SK-N-SH (cell line): ENCODE data around the gene SLC10A2. TPM values are rescaled to one million over a fixed set of nuclear protein-coding genes. Genes with fewer than 3 reads are reported as not detected.

Experiments used
- CTCF ChIA-PET: fragments of 300-600, 350-600 bp; formaldehyde crosslinking; extraction: SDS; loops from one replicate; lab custom pipeline; 2021; lab: Yijun Ruan, JAX
- POLR2A ChIA-PET: fragments of 350-600 bp; sonication (Branson Sonifier 250); formaldehyde crosslinking; extraction: SDS; loops from one replicate; lab custom pipeline; 2020; ENCODE audit warnings: antibody characterized with exemption, inconsistent platforms; lab: Yijun Ruan, JAX
- DNase-seq: peaks from one replicate; pipeline ENCODE4 v3.0.0; 2012
- H2AFZ ChIP-seq: fragments of 200-600 bp; sonication (generic); 2 replicates; pipeline ENCODE4 v1.8.1; 2016; ENCODE audit warnings: antibody characterized with exemption, mild to moderate bottlenecking, low read depth
- H3F3A ChIP-seq: fragments of 200-600 bp; sonication (generic); replicated peaks from 2 replicates; pipeline ENCODE3; 2016; ENCODE audit warnings: antibody characterized with exemption, mild to moderate bottlenecking; ENCODE audit not compliant: insufficient read depth
- H3K27ac ChIP-seq, 2 experiments: fragments of 200-500 bp in 1 of 2; fragments of 200-600 bp in 1 of 2; sonication (Bioruptor generic) in 1 of 2; sonication (generic), shearing (Covaris generic) in 1 of 2; 2 replicates each; pipeline versions ENCODE4 v1.5.1 to v1.6.1; 2014 to 2016; ENCODE audit warnings: low read depth in 2 of 2, inconsistent platforms in 1 of 2, low read length in 1 of 2, mild to moderate bottlenecking in 1 of 2, mixed read lengths in 1 of 2
- H3K27me3 ChIP-seq: fragments of 200-600 bp; sonication (generic), shearing (Covaris generic); 2 replicates; pipeline ENCODE4 v1.6.1; 2016; ENCODE audit warnings: mixed run types; ENCODE audit not compliant: insufficient read depth
- H3K36me3 ChIP-seq, 2 experiments: fragments of 200-500 bp in 1 of 2; fragments of 200-600 bp in 1 of 2; sonication (Bioruptor generic) in 1 of 2; sonication (generic) in 1 of 2; replicated peaks in 1 of 2; 2 replicates each; pipeline versions ENCODE3 to v1.5.1; 2014 to 2016; ENCODE audit warnings: low read length in 1 of 2, mild to moderate bottlenecking in 1 of 2; ENCODE audit not compliant: insufficient read depth in 2 of 2, control insufficient read depth in 1 of 2
- H3K4me1 ChIP-seq, 2 experiments: fragments of 200-500 bp in 1 of 2; fragments of 200-600 bp in 1 of 2; sonication (Bioruptor generic) in 1 of 2; sonication (generic), shearing (Covaris generic) in 1 of 2; 2 replicates each; pipeline versions ENCODE4 v1.5.1 to v1.6.1; 2014 to 2016; ENCODE audit warnings: low read depth in 1 of 2, low read length in 1 of 2, mixed run types in 1 of 2; ENCODE audit not compliant: insufficient read depth in 2 of 2, control insufficient read depth in 1 of 2
- H3K4me2 ChIP-seq: fragments of 200-600 bp; sonication (generic), shearing (Covaris generic); 2 replicates; pipeline ENCODE4 v1.6.1; 2017; ENCODE audit warnings: mixed run types
- H3K4me3 ChIP-seq, 2 experiments: fragments of 200-500 bp in 1 of 2; fragments of 200-600 bp in 1 of 2; sonication (Bioruptor generic) in 1 of 2; sonication (generic), shearing (Covaris generic) in 1 of 2; 2 replicates each; pipeline versions ENCODE4 v1.5.1 to v1.8.1; 2014 to 2016; ENCODE audit warnings: low read depth in 2 of 2, inconsistent platforms in 1 of 2, low read length in 1 of 2, mild to moderate bottlenecking in 1 of 2, mixed read lengths in 1 of 2, moderate library complexity in 1 of 2
- H3K79me2 ChIP-seq: fragments of 200-600 bp; sonication (generic); 2 replicates; pipeline ENCODE4 v1.8.1; 2017; ENCODE audit warnings: mild to moderate bottlenecking; ENCODE audit not compliant: insufficient read depth
- H3K9ac ChIP-seq: fragments of 200-600 bp; sonication (generic); 2 replicates; pipeline ENCODE4 v1.6.1; 2017; ENCODE audit warnings: mixed run types
- H3K9me2 ChIP-seq: fragments of 200-600 bp; sonication (generic); 2 replicates; pipeline ENCODE4 v1.6.1; 2017; ENCODE audit warnings: mixed run types
- H3K9me3 ChIP-seq: fragments of 200-600 bp; sonication (generic); 2 replicates; pipeline ENCODE4 v1.6.1; 2017; ENCODE audit warnings: mixed run types, mild to moderate bottlenecking, moderate library complexity
- H4K20me1 ChIP-seq: fragments of 200-600 bp; sonication (generic); 2 replicates; pipeline ENCODE4 v1.6.1; 2017; ENCODE audit warnings: mild to moderate bottlenecking, mixed run types; ENCODE audit not compliant: insufficient read depth
- CHD2 ChIP-seq: fragments of 150-350 bp; IDR thresholded peaks from 2 replicates; pipeline ENCODE4 v1.6.1; 2018; ENCODE audit warnings: low read length; ENCODE audit not compliant: partially characterized antibody
- CTCF ChIP-seq: fragments of 200-600 bp; sonication (generic); IDR thresholded peaks from 2 replicates; pipeline ENCODE4 v1.6.1; 2017; ENCODE audit warnings: antibody characterized with exemption, mild to moderate bottlenecking, moderate library complexity
- ELF1 ChIP-seq: IDR thresholded peaks from 2 replicates; pipeline ENCODE4 v1.4.0; 2012
- EP300 ChIP-seq, 2 experiments: IDR thresholded peaks; 2 replicates each; pipeline versions ENCODE4 v1.4.0 to v1.6.1; 2012; ENCODE audit warnings: borderline replicate concordance in 1 of 2, low read depth in 1 of 2, low read length in 1 of 2
- EZH2phosphoT487 ChIP-seq: fragments of 200-600 bp; sonication (generic); IDR thresholded peaks from 2 replicates; pipeline ENCODE4 v1.6.1; 2017; ENCODE audit warnings: low read depth, mixed run types, mild to moderate bottlenecking, antibody characterized with exemption, moderate library complexity, borderline replicate concordance
- FOSL2 ChIP-seq: IDR thresholded peaks from 2 replicates; pipeline ENCODE4 v1.4.0; 2012; ENCODE audit warnings: low read depth, mild to moderate bottlenecking, moderate library complexity, borderline replicate concordance
- FOXJ3 ChIP-seq: sonication (generic); formaldehyde crosslinking; IDR thresholded peaks from 2 replicates; pipeline ENCODE4 v1.5.1; 2020; ENCODE audit warnings: mild to moderate bottlenecking, missing genetic modification reagents
- MAX ChIP-seq: IDR thresholded peaks from 2 replicates; pipeline ENCODE4 v1.4.0; 2012; ENCODE audit warnings: low read depth
- NFIC ChIP-seq: IDR thresholded peaks from 2 replicates; pipeline ENCODE4 v1.4.0; 2012; ENCODE audit warnings: borderline replicate concordance
- POLR2AphosphoS5 ChIP-seq: IDR thresholded peaks from 2 replicates; pipeline ENCODE4 v1.6.1; 2012; ENCODE audit warnings: low read depth, low read length
- RAD21 ChIP-seq: IDR thresholded peaks from 2 replicates; pipeline ENCODE4 v1.6.1; 2012; ENCODE audit warnings: mild to moderate bottlenecking, low read length
- REST ChIP-seq: IDR thresholded peaks from 2 replicates; pipeline ENCODE4 v1.6.1; 2012; ENCODE audit warnings: mild to moderate bottlenecking, low read depth, low read length, moderate library complexity
- SMC3 ChIP-seq: IDR thresholded peaks from 2 replicates; pipeline ENCODE4 v1.6.1; 2012; ENCODE audit warnings: low read depth, low read length, improper control_type of control experiment
- WGBS: methylation state at CpG from one replicate; pipeline ENCODE4 v1.1.6; 2017; ENCODE audit warnings: low lambda C conversion rate; 5-methylcytosine and 5-hydroxymethylcytosine counted together
- polyA plus RNA-seq, 3 experiments: library from polyadenylated mRNA; depleted of rRNA; stranded (reverse); fragments of >200 nt; gene quantifications; 2 replicates each; pipeline ENCODE4 v1.2.3, GENCODE V29; 2012

Gene SLC10A2
- polyA plus RNA-seq, 1 of the 3 experiments (the other 2 are of a cell fraction), result not detected

GRCh38 chr13:103087275-103087674 lies 21.1 kb upstream of the SLC10A2 start:
- H3K9ac ChIP-seq, result no peak overlapping the region
- H3K27ac ChIP-seq, result no peak overlapping the region
- TF ChIP-seq ELF1 (no peak), RAD21 (no peak), NFIC (no peak), EZH2phosphoT487 (no peak), FOSL2 (no peak), CTCF (no peak)
- no peaks in the 10 kb centered on the region for H3K9me2 ChIP-seq
- no peaks in the 10 kb centered on the region for H3K79me2 ChIP-seq
- H3F3A ChIP-seq, result no peaks in the 10 kb centered on the region
- H2AFZ ChIP-seq, result no peak overlapping the region
- no peaks in the 10 kb centered on the region for H4K20me1 ChIP-seq
- H3K9me3 ChIP-seq, result no peaks in the 10 kb centered on the region
- no peak for DNase-seq
- no peaks in the 10 kb centered on the region for H3K36me3 ChIP-seq
- POLR2A ChIA-PET, result no interaction called here
- WGBS, result 12% methylated on average over 3 of the region's 3 CpGs
- no peak overlapping the region for H3K4me2 ChIP-seq
- no peaks in the 10 kb centered on the region for H3K27me3 ChIP-seq
- H3K4me3 ChIP-seq, result no peak overlapping the region
- H3K4me1 ChIP-seq, result no peaks in the 10 kb centered on the region
- CTCF ChIA-PET, result no interaction called here

GRCh38 chr13:103081435-103081834 lies 15.2 kb upstream of the SLC10A2 start:
- Histone ChIP-seq H3K4me2 (no peak overlapping the region), H3K79me2 (no peaks in the 10 kb centered on the region), H3F3A (no peaks in the 10 kb centered on the region), H3K36me3 (no peaks in the 10 kb centered on the region), H3K27ac (no peak overlapping the region), H4K20me1 (no peaks in the 10 kb centered on the region), H3K9me3 (no peaks in the 10 kb centered on the region), H3K9me2 (no peaks in the 10 kb centered on the region), H3K4me3 (no peak overlapping the region), H2AFZ (no peak overlapping the region), H3K27me3 (no peaks in the 10 kb centered on the region), H3K9ac (no peak overlapping the region), H3K4me1 (no peaks in the 10 kb centered on the region)
- TF ChIP-seq SMC3 (no peak), FOXJ3 (CRISPR knock-in tag) (no peak), CHD2 (no peak), REST (no peak), ELF1 (no peak), POLR2AphosphoS5 (no peak), FOSL2 (no peak), EP300 (IDR thresholded peaks at IDR 0.05; ENCODE audit: borderline replicate concordance in 1 of 2, low read depth in 1 of 2, low read length in 1 of 2) (no peak), MAX (no peak)
- CTCF ChIA-PET, result no interaction called here
- no peak for DNase-seq
- 23% methylated on average over 2 of the region's 2 CpGs for WGBS
- POLR2A ChIA-PET, result no interaction called here
